Measurements from ENCODE around the gene MAP3K7.
A peak's percentile ranks its signal among the peaks of the same experiment; 100 is the strongest.

Gene MAP3K7

GRCh38 chr6:90468080-90468479 lies 118.8 kb downstream of the MAP3K7 start:
- H4K20me1 ChIP-seq (ENCODE audit: insufficient read depth, low read length, poor library complexity, severe bottlenecking) = no peaks in the 10 kb centered on the region
- H2AFZ ChIP-seq (ENCODE audit: low read length) = no peak overlapping the region
- H3K79me2 ChIP-seq (ENCODE audit: insufficient read depth, low read length) = no peaks in the 10 kb centered on the region
- no peaks in the 10 kb centered on the region for H3K27me3 ChIP-seq (ENCODE audit: insufficient read depth, low read length, poor library complexity, severe bottlenecking)
- no peak overlapping the region for H3K9ac ChIP-seq (ENCODE audit: low read depth, low read length, poor library complexity, severe bottlenecking)
- H3K9me2 ChIP-seq (replicated peaks; ENCODE audit: low read depth, low read length) = no peaks in the 10 kb centered on the region
- no peak overlapping the region for H3K4me3 ChIP-seq (ENCODE audit: low read length, poor library complexity, severe bottlenecking)
- no peak overlapping the region for H3K4me2 ChIP-seq (ENCODE audit: low read depth, low read length, poor library complexity, severe bottlenecking)
- no peaks in the 10 kb centered on the region for H3K36me3 ChIP-seq (ENCODE audit: insufficient read depth, low read length)
- H3F3A ChIP-seq (ENCODE audit: low read depth) = no peaks in the 10 kb centered on the region; the same call in 1 of the 2 replicates
- no peaks in the 10 kb centered on the region for H3K9me3 ChIP-seq (ENCODE audit: insufficient read depth, low read depth, low read length)
- no peak for TF ChIP-seq EZH2phosphoT487 (IDR thresholded peaks at IDR 0.05; ENCODE audit: borderline replicate concordance)
- TF ChIP-seq CTCF (conservative IDR thresholded peaks at IDR 0.05; ENCODE audit: low read length) = no peak
- peaks cover 78% of the 10 kb centered on the region for H3K4me1 ChIP-seq (ENCODE audit: insufficient read depth, low read length, poor library complexity, severe bottlenecking)

DNA sequence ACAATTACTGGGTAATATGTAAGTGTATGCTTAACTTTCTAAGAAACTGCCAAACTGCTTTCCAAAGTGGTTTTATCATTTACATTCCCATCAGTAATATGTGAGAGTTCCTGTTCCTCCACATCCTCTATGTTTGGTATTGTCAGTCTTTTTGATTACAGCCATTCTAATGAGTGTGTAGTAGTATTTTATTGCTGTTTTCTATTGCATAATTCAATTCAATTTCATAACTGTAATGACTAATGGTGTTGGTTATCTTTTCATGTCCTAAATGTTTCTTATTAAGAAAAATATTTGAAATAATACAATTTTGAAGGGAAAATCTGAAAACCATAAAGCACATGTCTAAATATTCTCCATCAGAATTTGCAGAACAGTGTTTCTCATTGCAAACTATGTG lies 119.3 kb downstream of the MAP3K7 start:
- Histone ChIP-seq H3K27me3 (ENCODE audit: insufficient read depth, low read length, poor library complexity, severe bottlenecking) (no peaks in the 10 kb centered on the region), H3K4me2 (ENCODE audit: low read depth, low read length, poor library complexity, severe bottlenecking) (no peak overlapping the region), H3K36me3 (ENCODE audit: insufficient read depth, low read length) (no peaks in the 10 kb centered on the region), H3F3A (ENCODE audit: low read depth) (no peaks in the 10 kb centered on the region; the same call in 1 of the 2 replicates), H3K4me3 (ENCODE audit: low read length, poor library complexity, severe bottlenecking) (no peak overlapping the region), H3K9me3 (ENCODE audit: insufficient read depth, low read depth, low read length) (no peaks in the 10 kb centered on the region), H3K79me2 (ENCODE audit: insufficient read depth, low read length) (no peaks in the 10 kb centered on the region), H4K20me1 (ENCODE audit: insufficient read depth, low read length, poor library complexity, severe bottlenecking) (no peaks in the 10 kb centered on the region), H3K9me2 (replicated peaks; ENCODE audit: low read depth, low read length) (no peaks in the 10 kb centered on the region), H2AFZ (ENCODE audit: low read length) (no peak overlapping the region), H3K4me1 (ENCODE audit: insufficient read depth, low read length, poor library complexity, severe bottlenecking) (peaks cover 78% of the 10 kb centered on the region), H3K9ac (ENCODE audit: low read depth, low read length, poor library complexity, severe bottlenecking) (no peak overlapping the region)
- no peak for TF ChIP-seq CTCF (conservative IDR thresholded peaks at IDR 0.05; ENCODE audit: low read length)
- no peak for TF ChIP-seq EZH2phosphoT487 (IDR thresholded peaks at IDR 0.05; ENCODE audit: borderline replicate concordance)

- H3K4me2 ChIP-seq (ENCODE audit: low read depth, low read length, poor library complexity, severe bottlenecking) = no peak overlapping the region
- TF ChIP-seq CTCF (conservative IDR thresholded peaks at IDR 0.05; ENCODE audit: low read length) (no peak), EZH2phosphoT487 (IDR thresholded peaks at IDR 0.05; ENCODE audit: borderline replicate concordance) (no peak)
- no peaks in the 10 kb centered on the region for H3K9me2 ChIP-seq (replicated peaks; ENCODE audit: low read depth, low read length)
- no peak overlapping the region for H3K4me3 ChIP-seq (ENCODE audit: low read length, poor library complexity, severe bottlenecking)
- H2AFZ ChIP-seq (ENCODE audit: low read length) = peak overlapping the region; percentile 69
- no peaks in the 10 kb centered on the region for H4K20me1 ChIP-seq (ENCODE audit: insufficient read depth, low read length, poor library complexity, severe bottlenecking)
- peak overlapping the region; percentile 17 for H3K9ac ChIP-seq (ENCODE audit: low read depth, low read length, poor library complexity, severe bottlenecking)
- H3K36me3 ChIP-seq (ENCODE audit: insufficient read depth, low read length) = no peaks in the 10 kb centered on the region
- H3K27me3 ChIP-seq (ENCODE audit: insufficient read depth, low read length, poor library complexity, severe bottlenecking) = no peaks in the 10 kb centered on the region
- peaks cover 66% of the 10 kb centered on the region for H3K4me1 ChIP-seq (ENCODE audit: insufficient read depth, low read length, poor library complexity, severe bottlenecking)
- H3K79me2 ChIP-seq (ENCODE audit: insufficient read depth, low read length) = no peaks in the 10 kb centered on the region
- no peaks in the 10 kb centered on the region for H3K9me3 ChIP-seq (ENCODE audit: insufficient read depth, low read depth, low read length)
- H3F3A ChIP-seq (ENCODE audit: low read depth) = no peaks in the 10 kb centered on the region
These were observed 120.5 kb downstream of the MAP3K7 start for GRCh38 chr6:90466154-90466940.
